Gastroesophageal sphincter (tissue), 3 donors: ENCODE measurements around the gene PIP5K1B.

ENCODE experiments used
- CTCF ChIP-seq, 4 experiments: fragments of 200-600 bp in 2 of 4; fragments of 450-650 bp in 2 of 4; sonication (generic) in 1 of 4; IDR thresholded peaks; one replicate each; pipeline ENCODE4 v1.5.1; 2017 to 2019; ENCODE audit warnings: antibody characterized with exemption in 4 of 4, mild to moderate bottlenecking in 2 of 4, moderate library complexity in 2 of 4
- EP300 ChIP-seq: sonication (generic); formaldehyde crosslinking; IDR thresholded peaks from one replicate; pipeline ENCODE4 v1.6.1; 2017; ENCODE audit warnings: antibody characterized with exemption, mild to moderate bottlenecking
- POLR2A ChIP-seq, 2 donors: fragments of 450-650 bp; IDR thresholded peaks; one replicate each; pipeline ENCODE4 v1.6.1; 2017; ENCODE audit warnings: antibody characterized with exemption in 2 of 2, mild to moderate bottlenecking in 2 of 2, moderate library complexity in 1 of 2

GRCh38 chr9:68957479-68957878 is 252.4 kb downstream of the PIP5K1B start:
- TF ChIP-seq CTCF (IDR thresholded peaks at IDR 0.05) (no peak), POLR2A (IDR thresholded peaks at IDR 0.05) (no peak), EP300 (no peak)
